IPS DF 19.7 (cell line): ENCODE results near the gene CDC42BPB.

Experiments
- DNase-seq: peaks from one replicate; pipeline ENCODE4 v3.0.0-alpha.2; 2013; ENCODE audit warnings: low read depth, low spot score

The CDC42BPB gene

GRCh38 chr14:103019826-103020225 is 37.5 kb downstream of the CDC42BPB start:
- no peak for DNase-seq

DNA sequence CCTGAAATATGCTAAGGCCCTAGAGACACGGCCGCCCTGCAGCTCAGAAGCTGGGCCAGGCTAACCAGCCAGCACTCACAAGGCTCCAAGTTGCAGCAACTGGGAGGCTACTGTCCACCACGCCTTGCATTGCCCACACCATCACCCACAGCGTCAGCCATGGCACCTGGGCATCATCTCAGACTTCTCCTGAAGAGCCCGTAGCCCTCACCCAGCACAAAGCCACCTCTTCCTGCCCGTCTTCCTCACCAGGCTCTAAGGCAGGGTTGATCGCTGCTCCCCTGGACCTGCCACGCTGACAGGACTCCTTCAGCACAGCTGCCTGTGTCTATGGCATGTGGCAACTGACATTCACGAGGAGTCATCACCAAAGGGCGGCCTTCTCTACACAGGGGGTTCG is 38.1 kb downstream of the CDC42BPB start:
- no peak for DNase-seq

GRCh38 chr14:103016594-103016993 is 40.8 kb downstream of the CDC42BPB start:
- no peak for DNase-seq

- DNase-seq, result no peak
Observed at GRCh38 chr14:103016071-103016470, 41.3 kb downstream of the CDC42BPB start.

GRCh38 chr14:103015426-103015825 is 41.9 kb downstream of the CDC42BPB start:
- DNase-seq, result no peak

- DNase-seq, result no peak
Observed at GRCh38 chr14:103014466-103015228, 42.7 kb downstream of the CDC42BPB start.

DNA sequence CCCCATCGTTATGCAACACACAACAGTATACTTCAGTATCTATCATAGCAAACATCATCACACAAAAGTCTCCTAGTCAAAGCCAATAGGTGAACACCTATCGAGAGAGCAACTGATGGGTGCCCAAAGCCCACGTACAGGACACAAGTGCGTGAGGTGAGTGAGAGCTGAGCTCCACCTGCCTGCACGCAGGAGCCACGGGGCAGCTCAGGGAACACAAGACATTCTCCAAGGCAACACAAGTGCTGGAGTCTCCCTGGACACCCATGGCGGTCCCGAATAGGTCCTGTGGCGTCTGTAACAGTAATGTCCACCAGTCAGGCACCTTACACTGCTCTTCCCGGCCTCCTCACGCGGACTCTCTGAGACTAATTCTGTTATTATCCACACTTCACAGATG is 44.3 kb downstream of the CDC42BPB start:
- no peak for DNase-seq

GRCh38 chr14:103009559-103009958 is 47.8 kb downstream of the CDC42BPB start:
- no peak for DNase-seq

GRCh38 chr14:103008768-103009357 is 48.5 kb downstream of the CDC42BPB start:
- DNase-seq, result no peak

DNA sequence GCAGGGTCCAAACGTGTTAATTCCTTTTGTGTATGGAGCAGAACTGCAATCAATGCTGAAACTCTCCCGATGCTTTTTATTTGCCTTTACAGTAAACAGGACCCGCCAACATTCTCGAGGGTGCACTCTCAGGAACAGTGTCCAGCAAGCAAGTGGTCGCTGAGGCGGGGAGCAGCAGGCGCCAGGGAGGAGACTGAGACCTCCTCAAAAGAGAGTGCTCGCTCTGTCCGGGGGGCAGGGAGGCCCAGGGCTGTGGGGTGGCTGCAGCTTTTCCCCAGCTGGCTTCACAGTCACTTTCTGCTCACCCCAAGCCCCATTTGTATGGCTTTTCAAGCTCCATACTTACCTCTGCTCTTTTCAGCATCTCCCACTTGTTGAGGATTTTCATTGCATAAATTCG is 49.2 kb downstream of the CDC42BPB start:
- DNase-seq, result no peak

DNA sequence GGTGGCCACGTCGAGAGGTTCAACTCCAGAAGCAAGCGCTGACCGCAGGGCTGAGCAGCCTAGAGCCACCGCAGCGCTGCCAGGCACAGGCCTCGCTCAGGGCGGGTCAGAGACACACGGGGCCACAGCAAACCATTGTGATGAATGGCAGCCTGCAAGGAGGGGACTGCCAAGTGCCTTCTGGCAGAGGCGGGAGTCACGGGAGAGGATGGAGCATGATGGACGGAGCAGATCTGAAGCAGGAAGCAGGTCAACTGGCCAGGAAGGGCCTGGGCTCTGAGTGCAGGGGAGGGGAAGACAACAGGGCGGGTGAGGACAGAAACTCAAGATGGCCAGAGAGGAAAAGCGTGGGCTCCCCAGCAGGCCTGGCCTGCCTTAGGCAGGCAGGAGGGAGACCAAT is 49.8 kb downstream of the CDC42BPB start:
- DNase-seq, result no peak

DNA sequence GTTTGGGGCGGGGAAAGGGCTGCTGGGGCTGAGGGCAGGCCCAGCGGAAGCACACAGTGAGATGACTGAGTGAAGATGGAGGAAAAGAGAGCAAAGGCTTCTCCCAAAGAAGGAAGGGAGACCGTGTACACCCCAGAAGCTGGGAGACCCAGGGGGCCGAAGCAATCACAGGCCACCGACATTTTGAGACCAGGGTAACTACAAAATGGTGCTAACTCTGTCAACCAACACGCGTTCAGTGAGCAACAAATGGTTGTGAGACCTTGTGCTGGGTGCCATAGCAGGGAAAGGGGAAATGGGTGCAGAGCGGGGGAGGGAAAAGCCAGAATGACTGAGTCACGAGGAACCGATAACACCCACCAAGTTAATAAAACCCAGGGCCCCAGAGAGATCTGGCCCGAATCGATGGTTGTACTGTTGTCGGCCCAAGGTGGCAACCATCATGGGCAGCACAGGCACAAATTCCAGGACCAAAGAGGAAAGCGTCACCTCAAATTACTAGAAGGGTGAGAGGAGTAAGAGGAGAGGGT is 50.3 kb downstream of the CDC42BPB start:
- no peak for DNase-seq

DNA sequence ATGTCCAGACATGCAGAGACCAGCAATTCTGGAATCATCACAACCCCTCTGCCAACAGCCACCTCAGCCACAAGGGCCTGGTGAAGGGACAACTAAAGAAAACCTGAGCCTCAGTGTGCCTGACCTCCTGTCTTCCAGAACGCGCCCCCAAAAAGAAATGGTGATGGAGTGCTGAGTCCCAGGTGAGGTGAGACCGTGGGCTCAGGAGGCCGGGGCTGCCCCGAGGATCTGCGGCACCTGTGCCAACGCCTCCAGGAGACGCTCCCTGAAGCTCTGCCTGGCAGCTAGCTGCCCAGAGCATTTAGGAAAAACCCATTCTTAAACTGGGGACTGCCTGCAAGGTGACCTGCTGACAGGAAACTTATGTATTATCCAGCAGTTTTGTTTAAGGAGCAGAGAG is 51.2 kb downstream of the CDC42BPB start:
- no peak for DNase-seq

GRCh38 chr14:103003850-103004249 is 53.5 kb downstream of the CDC42BPB start:
- no peak for DNase-seq

GRCh38 chr14:103003351-103003615 is 54.1 kb downstream of the CDC42BPB start:
- no peak for DNase-seq

GRCh38 chr14:103002578-103003350 is 54.6 kb downstream of the CDC42BPB start:
- no peak for DNase-seq

- no peak for DNase-seq
Observed at GRCh38 chr14:103001651-103002396, 55.5 kb downstream of the CDC42BPB start.

DNA sequence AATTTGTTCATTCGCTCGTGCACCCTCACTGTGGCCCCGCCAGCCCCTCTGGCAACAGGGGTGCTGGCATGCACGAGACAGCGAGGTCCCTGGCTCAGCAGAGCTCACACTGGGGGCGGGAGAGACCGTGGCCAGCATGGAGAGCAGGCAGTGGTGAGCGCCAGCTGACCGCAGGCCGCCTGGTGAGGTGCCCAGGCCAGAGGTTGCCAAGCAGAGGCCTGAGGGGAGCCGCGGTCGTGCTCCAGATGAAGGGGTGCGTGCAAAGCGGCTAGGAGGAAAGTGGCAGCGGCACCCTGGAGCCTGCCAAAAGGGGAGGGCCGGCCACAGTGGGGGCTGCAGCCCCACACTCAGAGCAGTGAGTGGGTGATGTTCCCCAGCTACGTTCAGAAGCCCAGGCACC is 56.1 kb downstream of the CDC42BPB start:
- no peak for DNase-seq

GRCh38 chr14:103000291-103000921 is 56.9 kb downstream of the CDC42BPB start:
- DNase-seq, result no peak

GRCh38 chr14:102999227-102999895 is 58.0 kb downstream of the CDC42BPB start:
- DNase-seq, result no peak

- DNase-seq, result no peak
Observed at GRCh38 chr14:102998393-102998792, 59.0 kb downstream of the CDC42BPB start.
